K562 (cell line): Measurements from ENCODE around the gene ZDHHC15. TPM values are rescaled to one million over a fixed set of nuclear protein-coding genes. Genes with fewer than 3 reads are reported as not detected.
"Not testable (repeated sequence)": the region's sequence is repeated elsewhere in the genome, so short reads cannot be mapped to it uniquely, and the experiment has no call there.

Experiments used
- ATAC-seq: fragments of 200-7000 bp; cut with Tn5 transposase; 3 replicates; pipeline ENCODE4 v1.9.1; 2020; ENCODE audit warnings: moderate library complexity
- BruUV-seq: library from RNA; stranded (reverse); fragments of 400-500 nt; replicated peaks from 2 replicates; lab custom pipeline; 2021; lab: Mats Ljungman, UMichigan
- CTCF ChIA-PET: fragments of 300-600 bp; formaldehyde crosslinking; extraction: SDS; loops from one replicate; lab custom pipeline; 2021; ENCODE audit warnings: low intra/inter-chr PET ratio; lab: Yijun Ruan, JAX
- POLR2A ChIA-PET: fragments of 300-600, 350-650 bp; sonication (Branson Sonifier 250); formaldehyde crosslinking; extraction: SDS; loops from one replicate; lab custom pipeline; 2021; ENCODE audit warnings: antibody characterized with exemption, inconsistent platforms; lab: Yijun Ruan, JAX
- DNase-seq, 4 experiments: peaks; one replicate each; pipeline versions ENCODE4 v3.0.0 to v3.0.0-alpha.2; 2011 to 2018; ENCODE audit warnings: low spot score in 3 of 4, mixed read lengths in 3 of 4; ENCODE audit errors: extremely low read depth in 1 of 4
- FAIRE-seq: peaks from 2 replicates; lab custom pipeline; 2011; peaks lifted over from hg19 to GRCh38; lab: Jason Lieb, UNC
- H2AFZ ChIP-seq: 2 replicates; pipeline ENCODE4 v1.6.0; 2011; ENCODE audit warnings: low read depth, low read length, control low read depth, inconsistent platforms
- H3K27ac ChIP-seq: fragments of 200-600 bp; 3 replicates; pipeline ENCODE4 v1.8.0; 2011; ENCODE audit warnings: low read depth, mild to moderate bottlenecking, control low read depth, inconsistent platforms, low read length, moderate library complexity, mixed read lengths; ENCODE audit errors: extremely low read depth
- H3K27me3 ChIP-seq, 2 experiments: fragments of 300-600 bp in 1 of 2; 2 replicates in 1 of 2; 3 replicates in 1 of 2; pipeline versions ENCODE4 v1.6.0 to v1.8.0; 2011; ENCODE audit warnings: inconsistent platforms in 2 of 2, low read length in 2 of 2, mild to moderate bottlenecking in 1 of 2, mixed read lengths in 1 of 2, moderate library complexity in 1 of 2; ENCODE audit not compliant: control insufficient read depth in 2 of 2, insufficient read depth in 2 of 2
- H3K36me3 ChIP-seq: fragments of 300-600 bp; 3 replicates; pipeline ENCODE4 v1.8.0; 2011; ENCODE audit warnings: mild to moderate bottlenecking, low read length, inconsistent platforms; ENCODE audit not compliant: control insufficient read depth, insufficient read depth
- H3K4me1 ChIP-seq, 2 experiments: fragments of 200-600 bp in 1 of 2; replicated peaks in 1 of 2; 2 replicates in 1 of 2; 3 replicates in 1 of 2; pipeline versions ENCODE4 v1.5.1 to v1.8.0; 2011; ENCODE audit warnings: inconsistent platforms in 2 of 2, low read length in 2 of 2, mild to moderate bottlenecking in 1 of 2, mixed read lengths in 1 of 2, moderate library complexity in 1 of 2; ENCODE audit not compliant: control insufficient read depth in 2 of 2, insufficient read depth in 2 of 2
- H3K4me2 ChIP-seq: 2 replicates; pipeline ENCODE4 v1.6.1; 2011; ENCODE audit warnings: low read length, control low read depth, inconsistent platforms, mixed read lengths; ENCODE audit not compliant: insufficient read depth
- H3K4me3 ChIP-seq: fragments of 200-600 bp; sonication (generic), shearing (Covaris generic); 2 replicates; pipeline ENCODE4 v1.5.1; 2016; ENCODE audit warnings: control low read depth, inconsistent platforms
- H3K79me2 ChIP-seq: fragments of 200-600 bp; 3 replicates; pipeline ENCODE4 v1.8.0; 2011; ENCODE audit warnings: low read length, inconsistent platforms; ENCODE audit not compliant: control insufficient read depth, insufficient read depth
- H3K9ac ChIP-seq, 2 experiments: 2 replicates each; pipeline versions ENCODE4 v1.6.0 to v1.6.1; 2011; ENCODE audit warnings: low read depth in 2 of 2, low read length in 2 of 2, control low read depth in 1 of 2, inconsistent platforms in 1 of 2, mild to moderate bottlenecking in 1 of 2, mixed read lengths in 1 of 2; ENCODE audit not compliant: insufficient read depth in 1 of 2
- H3K9me1 ChIP-seq: one replicate; pipeline ENCODE4 v1.6.0; 2011; ENCODE audit warnings: inconsistent platforms, mild to moderate bottlenecking, low read length, moderate library complexity; ENCODE audit not compliant: control insufficient read depth, insufficient read depth
- H3K9me3 ChIP-seq: replicated peaks from 2 replicates; pipeline ENCODE4 v1.5.1; 2011; ENCODE audit warnings: low read depth, low read length, inconsistent platforms; ENCODE audit not compliant: control insufficient read depth, insufficient read depth
- H4K20me1 ChIP-seq: replicated peaks from 2 replicates; pipeline ENCODE4 v1.6.1; 2011; ENCODE audit warnings: low read length, inconsistent platforms, mixed read lengths; ENCODE audit not compliant: control insufficient read depth, insufficient read depth
- DEAF1 ChIP-seq: fragments of 450-650 bp; formaldehyde crosslinking; IDR thresholded peaks from 2 replicates; pipeline ENCODE4 v1.4.0; 2020; ENCODE audit warnings: mild to moderate bottlenecking, moderate library complexity
- EGR1 ChIP-seq: fragments of 450-650 bp; conservative IDR thresholded peaks from 2 replicates; pipeline ENCODE4 v1.6.1; 2017; ENCODE audit warnings: mild to moderate bottlenecking
- ZNF507 ChIP-seq: conservative IDR thresholded peaks from 2 replicates; pipeline ENCODE4 v1.6.1; 2017; ENCODE audit warnings: missing genetic modification characterization, missing compliant biosample characterization
- ZNF780A ChIP-seq: fragments of 250-450 bp; sonication (Bioruptor Pico); IDR thresholded peaks from 2 replicates; pipeline ENCODE4 v1.5.0; 2021; ENCODE audit warnings: mild to moderate bottlenecking
- WGBS: fragments of 100-300 bp; shearing (Covaris generic); methylation state at CpG from one replicate; pipeline ENCODE4 v1.1.6; 2016; ENCODE audit warnings: low coverage, mixed read lengths; ENCODE audit not compliant: insufficient coverage; ENCODE audit errors: missing lambda C conversion rate; 5-methylcytosine and 5-hydroxymethylcytosine counted together
- in situ Hi-C: fragments of 300-500 bp; cut with MboI; formaldehyde crosslinking; loops from 4 replicates; pipeline ENCODE4 v1.15.0; 2018; ENCODE audit warnings: inconsistent platforms, mixed read lengths
- intact Hi-C: fragments of 100-400 bp; cut with micrococcal nuclease; formaldehyde crosslinking; loops from 2 replicates; pipeline ENCODE4 v1.14.2; 2022
- polyA plus RNA-seq, 8 experiments: library from polyadenylated mRNA; depleted of rRNA in 4 of 8; stranded (reverse) in 5 of 8; unstranded in 3 of 8; fragments of >200 nt; fragmentation: Nextera tagmentation in 2 of 8; fragmentation: Illumina TruSeq in 1 of 8; extraction: Ambion mirVana in 2 of 8; extraction: Trizol in 1 of 8; gene quantifications; 2 replicates each; pipeline versions ENCODE4 v1.2.1 to v1.2.3, GENCODE V29; 2011 to 2014; ENCODE audit warnings: inconsistent platforms in 1 of 8, missing spikeins in 1 of 8
- total RNA-seq, 7 experiments: library from RNA; depleted of rRNA in 6 of 7; stranded (reverse); fragments of >200 nt in 6 of 7; fragmentation: Illumina TruSeq in 2 of 7; extraction: Trizol in 2 of 7; gene quantifications; 2 replicates each; pipeline versions ENCODE4 v1.2.1 to v1.2.3, GENCODE V29; 2011 to 2021; ENCODE audit warnings: low replicate concordance in 1 of 7

Gene ZDHHC15
- total and polyA plus RNA-seq, 9 of the 15 experiments (the other 6 are each of a cell fraction or from before 2014, with no cell fraction given), result 0.01 to 0.07 (median 0.04) TPM; not detected in 4

- H3K4me1 ChIP-seq, FAIRE-seq, H3K79me2 ChIP-seq, H2AFZ ChIP-seq, H3K36me3 ChIP-seq, H4K20me1 ChIP-seq, intact Hi-C loops, H3K4me3 ChIP-seq, ATAC-seq, CTCF ChIA-PET, H3K9me1 ChIP-seq, H3K4me2 ChIP-seq, POLR2A ChIA-PET, H3K9ac ChIP-seq, in situ Hi-C loops, H3K9me3 ChIP-seq, BruUV-seq, H3K27ac ChIP-seq, H3K27me3 ChIP-seq, DNase-seq: not testable (repeated sequence)
- TF ChIP-seq ZNF507 (tag), result peak; percentile 63
These were observed 61.1 kb downstream of the ZDHHC15 start for GRCh38 chrX:75461780-75462179.

GRCh38 chrX:75421688-75422230, 101.1 kb downstream of the ZDHHC15 start:
- no peaks in the 10 kb centered on the region for H3K4me1 ChIP-seq
- BruUV-seq, result no TSS peak
- ATAC-seq (no peak), DNase-seq (no peak), FAIRE-seq (no peak)
- H3K9me1 ChIP-seq, result no peaks in the 10 kb centered on the region
- H4K20me1 ChIP-seq, result no peaks in the 10 kb centered on the region
- no peak overlapping the region for H3K9ac ChIP-seq
- H3K36me3 ChIP-seq, result no peaks in the 10 kb centered on the region
- H3K4me2 ChIP-seq, result no peak overlapping the region
- no peaks in the 10 kb centered on the region for H3K27me3 ChIP-seq
- H3K9me3 ChIP-seq, result no peaks in the 10 kb centered on the region
- TF ChIP-seq ZNF780A (CRISPR knock-in tag) (no peak), DEAF1 (no peak), EGR1 (no peak)
- in situ Hi-C loops (no loop called here), intact Hi-C loops (no loop called here)
- H2AFZ ChIP-seq, result no peak overlapping the region
- ChIA-PET POLR2A (no interaction called here), CTCF (no interaction called here)
- H3K79me2 ChIP-seq, result no peaks in the 10 kb centered on the region
- no peak overlapping the region for H3K27ac ChIP-seq
- no peak overlapping the region for H3K4me3 ChIP-seq

GRCh38 chrX:75407153-75407552, 115.7 kb downstream of the ZDHHC15 start:
- H3K79me2 ChIP-seq, H3K9me3 ChIP-seq, intact Hi-C loops, BruUV-seq, DNase-seq, H3K36me3 ChIP-seq, FAIRE-seq, H3K27ac ChIP-seq, H3K4me3 ChIP-seq, CTCF ChIA-PET, in situ Hi-C loops, H3K4me2 ChIP-seq, H2AFZ ChIP-seq, H3K27me3 ChIP-seq, H3K9ac ChIP-seq, H3K9me1 ChIP-seq, H4K20me1 ChIP-seq, ATAC-seq, POLR2A ChIA-PET, H3K4me1 ChIP-seq: not testable (repeated sequence)
- 40% methylated on average over 2 of the region's 24 CpGs for WGBS
